ENCODE data around the gene FXYD5. TPM values are rescaled to one million over a fixed set of nuclear protein-coding genes. Genes with fewer than 3 reads are reported as not detected.

FXYD5 gene
- total and polyA plus RNA-seq, 10 of the 15 experiments (the other 5 are each of a cell fraction or from before 2014, with no cell fraction given) = 30.0 to 159 (median 93.9) TPM

- no peak overlapping the region for H3K4me3 ChIP-seq
- CTCF ChIA-PET = no interaction called here
- TF ChIP-seq E4F1 (IDR thresholded peaks at IDR 0.05; ENCODE audit: borderline replicate concordance, partially characterized antibody) (no peak), EZH2 (IDR thresholded peaks at IDR 0.05; ENCODE audit: borderline replicate concordance, control insufficient read depth, low read depth, low read length) (no peak), MEF2B (IDR thresholded peaks at IDR 0.05; ENCODE audit: partially characterized antibody, poor library complexity, severe bottlenecking) (no peak), EGR1 (IDR thresholded peaks at IDR 0.05; ENCODE audit: borderline replicate concordance in 1 of 2, low read depth in 2 of 2, low read length in 2 of 2) (no peak), CHD2 (IDR thresholded peaks at IDR 0.05; ENCODE audit: borderline replicate concordance, low read depth, low read length) (no peak), BHLHE40 (IDR thresholded peaks at IDR 0.05; ENCODE audit: borderline replicate concordance in 1 of 2, low read depth in 2 of 2, low read length in 1 of 2) (no peak), RELB (IDR thresholded peaks at IDR 0.05; ENCODE audit: low read depth) (no peak), GABPA (IDR thresholded peaks at IDR 0.05; ENCODE audit: low read depth) (no peak), E2F4 (IDR thresholded peaks at IDR 0.05; ENCODE audit: low read depth, low read length) (no peak), TCF12 (IDR thresholded peaks at IDR 0.05; ENCODE audit: low read depth, low read length) (no peak), MYB (IDR thresholded peaks at IDR 0.05; ENCODE audit: borderline replicate concordance, low read depth, low read length) (no peak), BRCA1 (IDR thresholded peaks at IDR 0.05; ENCODE audit: low read depth, low read length) (no peak), CBX3 (IDR thresholded peaks at IDR 0.05; ENCODE audit: borderline replicate concordance, low read depth) (no peak), ATF2 (IDR thresholded peaks at IDR 0.05; ENCODE audit: low read length) (no peak), SMARCA5 (IDR thresholded peaks at IDR 0.05) (no peak)
These were observed 11.8 kb downstream of the FXYD5 start for GRCh38 chr19:35166100-35167063.

More at GRCh38 chr19:35166100-35167063, 11.8 kb downstream of the FXYD5 start:
- no peak overlapping the region for H2AFZ ChIP-seq (ENCODE audit: control insufficient read depth, low read depth, low read length)
- ChIA-PET RAD21 (ENCODE audit: unreplicated experiment) (interaction anchor here (0.7 kb wide), 1 partner anchor 24 kb away, joined by 3 read pairs; no protein-coding TSS in a partner anchor), POLR2A (interaction anchor here (0.6 to 1.2 kb wide), 2 partner anchors 92 to 277 kb away, joined by 3 to 6 read pairs; no protein-coding TSS in a partner anchor), SMC1A (ENCODE audit: uncharacterized antibody, unreplicated experiment) (interaction anchor here (1.2 kb wide), 1 partner anchor 40 kb away, joined by 3 read pairs; no protein-coding TSS in a partner anchor)
- H4K20me1 ChIP-seq (ENCODE audit: control insufficient read depth, insufficient read depth) = no peaks in the 10 kb centered on the region
- in situ Hi-C loops (cut with MboI) = no loop called here
- intact Hi-C loops (cut with micrococcal nuclease; ENCODE audit: unreplicated experiment) = no loop called here
- peaks cover 11% of the 10 kb centered on the region; the same call in 1 of the 2 replicates for H3K4me1 ChIP-seq (ENCODE audit: control insufficient read depth, insufficient read depth, low read length)
- peaks cover 31 to 42% of the 10 kb centered on the region in 2 experiments for H3K36me3 ChIP-seq (ENCODE audit: control insufficient read depth in 2 of 2, insufficient read depth in 2 of 2, low read length in 1 of 2)
- no peak overlapping the region for H3K9ac ChIP-seq (ENCODE audit: control insufficient read depth, insufficient read depth, low read length)
- H3K4me2 ChIP-seq (ENCODE audit: control insufficient read depth, insufficient read depth) = no peak overlapping the region
- H3K79me2 ChIP-seq (ENCODE audit: control insufficient read depth, insufficient read depth, low read length) = no peaks in the 10 kb centered on the region
- no peaks in the 10 kb centered on the region for H3K27me3 ChIP-seq (replicated peaks in 1 of 2; ENCODE audit: control insufficient read depth in 2 of 2, insufficient read depth in 2 of 2, low read length in 1 of 2)
- FAIRE-seq (no peak), ATAC-seq (no peak), DNase-seq (ENCODE audit: low read depth, low spot score) (no peak)
- WGBS (ENCODE audit: insufficient coverage, insufficient replicate concordance, low lambda C conversion rate, missing lambda C conversion rate) = 93% methylated on average over 7 of the region's 7 CpGs
- no peak overlapping the region for H3K27ac ChIP-seq (ENCODE audit: control insufficient read depth, insufficient read depth)
- TSS peak; percentile 25 for BruUV-seq (replicated peaks)
- peaks cover 40% of the 10 kb centered on the region for H3K9me3 ChIP-seq (replicated peaks; ENCODE audit: control insufficient read depth, insufficient read depth, low read length)

Data from GM12878 (cell line).